ENCODE measurements around the gene PRAC1. TPM values are rescaled to one million over a fixed set of nuclear protein-coding genes. Genes with fewer than 3 reads are reported as not detected.

Gene PRAC1
- total RNA-seq, 1 donor from 2014 or later, result not detected

GRCh38 chr17:48681609-48682008 lies 40.7 kb downstream of the PRAC1 start:
- Mint-ChIP-seq H3K27me3 (peaks cover 84% of the 10 kb centered on the region), H3K4me3 (no peak overlapping the region), H3K27ac (no peak overlapping the region), H3K4me1 (ENCODE audit: unreplicated experiment) (no peaks in the 10 kb centered on the region), H3K36me3 (no peaks in the 10 kb centered on the region), H3K9me3 (no peaks in the 10 kb centered on the region)
- DNase-seq (ENCODE audit: extremely low spot score, unreplicated experiment), result no peak
- TF ChIP-seq CTCF (conservative IDR thresholded peaks at IDR 0.05), result no peak

- no peak for TF ChIP-seq CTCF (conservative IDR thresholded peaks at IDR 0.05)
These were observed 42.8 kb downstream of the PRAC1 start for GRCh38 chr17:48679385-48680096.

GRCh38 chr17:48678141-48678971 lies 44.0 kb downstream of the PRAC1 start:
- Mint-ChIP-seq H3K27me3 (peaks cover 97% of the 10 kb centered on the region), H3K27ac (no peak overlapping the region), H3K4me1 (ENCODE audit: unreplicated experiment) (no peaks in the 10 kb centered on the region), H3K36me3 (no peaks in the 10 kb centered on the region), H3K9me3 (no peaks in the 10 kb centered on the region), H3K4me3 (no peak overlapping the region)
- peak; percentile 99 for TF ChIP-seq CTCF (conservative IDR thresholded peaks at IDR 0.05)
- DNase-seq (ENCODE audit: extremely low spot score, unreplicated experiment), result peak; percentile 75

More at GRCh38 chr17:48679385-48680096, 42.8 kb downstream of the PRAC1 start:
- H3K9me3 Mint-ChIP-seq, result no peaks in the 10 kb centered on the region
- no peak for DNase-seq (ENCODE audit: extremely low spot score, unreplicated experiment)
- no peaks in the 10 kb centered on the region for H3K36me3 Mint-ChIP-seq
- peaks cover 93% of the 10 kb centered on the region for H3K27me3 Mint-ChIP-seq
- H3K4me3 Mint-ChIP-seq, result no peak overlapping the region
- no peak overlapping the region for H3K27ac Mint-ChIP-seq
- H3K4me1 Mint-ChIP-seq (ENCODE audit: unreplicated experiment), result no peaks in the 10 kb centered on the region

GRCh38 chr17:48676963-48677558 lies 45.3 kb downstream of the PRAC1 start:
- DNase-seq (ENCODE audit: extremely low spot score, unreplicated experiment), result no peak
- Mint-ChIP-seq H3K4me1 (ENCODE audit: unreplicated experiment) (no peaks in the 10 kb centered on the region), H3K9me3 (no peaks in the 10 kb centered on the region), H3K27me3 (peaks cover 97% of the 10 kb centered on the region), H3K36me3 (no peaks in the 10 kb centered on the region), H3K4me3 (no peak overlapping the region), H3K27ac (no peak overlapping the region)
- no peak for TF ChIP-seq CTCF (conservative IDR thresholded peaks at IDR 0.05)

GRCh38 chr17:48672340-48672739 lies 50.0 kb downstream of the PRAC1 start:
- TF ChIP-seq CTCF (conservative IDR thresholded peaks at IDR 0.05), result no peak
- peaks cover 89% of the 10 kb centered on the region for H3K27me3 Mint-ChIP-seq

More at GRCh38 chr17:48672340-48672739, 50.0 kb downstream of the PRAC1 start:
- H3K27ac Mint-ChIP-seq, result no peak overlapping the region
- H3K4me1 Mint-ChIP-seq (ENCODE audit: unreplicated experiment), result no peaks in the 10 kb centered on the region
- no peaks in the 10 kb centered on the region for H3K36me3 Mint-ChIP-seq
- no peak for DNase-seq (ENCODE audit: extremely low spot score, unreplicated experiment)
- no peak overlapping the region for H3K4me3 Mint-ChIP-seq
- H3K9me3 Mint-ChIP-seq, result no peaks in the 10 kb centered on the region

Small RNA genes within 50 kb of the gene (microRNA-seq; reads per million reads assigned to microRNA genes)
- gene MIR3185, result not detected

Other genes starting within 250 kb of the PRAC1 start
- gene HOXB1, start 191.5 kb downstream of the PRAC1 start, total RNA-seq (ENCODE audit: low replicate concordance), result 0.29 and 0.79 TPM in 2 replicates
- 35.6 and 36.5 TPM in 2 replicates for gene HOXB2, start 177.4 kb downstream of the PRAC1 start, total RNA-seq (ENCODE audit: low replicate concordance)
- gene HOXB4, start 144.2 kb downstream of the PRAC1 start, total RNA-seq (ENCODE audit: low replicate concordance), result 14.8 and 27.0 TPM in 2 replicates
- gene HOXB3, start 132.3 kb downstream of the PRAC1 start, total RNA-seq (ENCODE audit: low replicate concordance), result 46.9 and 93.7 TPM in 2 replicates
- 10.1 and 20.8 TPM in 2 replicates for gene HOXB5, start 128.7 kb downstream of the PRAC1 start, total RNA-seq (ENCODE audit: low replicate concordance)
- 17.6 and 20.3 TPM in 2 replicates for gene HOXB6, start 117.5 kb downstream of the PRAC1 start, total RNA-seq (ENCODE audit: low replicate concordance)
- gene HOXB7, start 111.5 kb downstream of the PRAC1 start, total RNA-seq (ENCODE audit: low replicate concordance), result 9.8 and 11.7 TPM in 2 replicates
- gene HOXB8, start 107.2 kb downstream of the PRAC1 start, total RNA-seq (ENCODE audit: low replicate concordance), result 16.0 and 17.1 TPM in 2 replicates
- gene HOXB9, start 96.2 kb downstream of the PRAC1 start, total RNA-seq (ENCODE audit: low replicate concordance), result 1.6 and 9.4 TPM in 2 replicates
- not detected in 2 replicates for gene PRAC2, start 667 bp upstream of the PRAC1 start, total RNA-seq (ENCODE audit: low replicate concordance)
- gene HOXB13, start 6.2 kb upstream of the PRAC1 start, total RNA-seq (ENCODE audit: low replicate concordance), result 0.59 TPM in 1 of 2 replicates, not detected in the other
- gene TTLL6, start 94.7 kb upstream of the PRAC1 start, total RNA-seq (ENCODE audit: low replicate concordance), result 2.8 and 3.5 TPM in 2 replicates
- gene CALCOCO2, start 108.5 kb upstream of the PRAC1 start, total RNA-seq (ENCODE audit: low replicate concordance), result 74.5 and 99.7 TPM in 2 replicates
- gene ATP5MC1, start 170.3 kb upstream of the PRAC1 start, total RNA-seq (ENCODE audit: low replicate concordance), result 91.5 and 92.2 TPM in 2 replicates
- 72.1 and 78.0 TPM in 2 replicates for gene UBE2Z, start 185.9 kb upstream of the PRAC1 start, total RNA-seq (ENCODE audit: low replicate concordance)
- gene SNF8, start 222.3 kb upstream of the PRAC1 start, total RNA-seq (ENCODE audit: low replicate concordance), result 97.2 and 117 TPM in 2 replicates
- gene GIP, start 246.1 kb upstream of the PRAC1 start, total RNA-seq (ENCODE audit: low replicate concordance), result 0.69 TPM in 1 of 2 replicates, not detected in the other